NCI-H2107 (cell line): ENCODE measurements around the gene HID1.

Experiments used
- DNase-seq: peaks from one replicate; lab custom pipeline; 2025; lab: John Stamatoyannopoulos, UW

The HID1 gene

GRCh38 chr17:74950207-74950606, 22.4 kb downstream of the HID1 start:
- DNase-seq: no peak

DNA sequence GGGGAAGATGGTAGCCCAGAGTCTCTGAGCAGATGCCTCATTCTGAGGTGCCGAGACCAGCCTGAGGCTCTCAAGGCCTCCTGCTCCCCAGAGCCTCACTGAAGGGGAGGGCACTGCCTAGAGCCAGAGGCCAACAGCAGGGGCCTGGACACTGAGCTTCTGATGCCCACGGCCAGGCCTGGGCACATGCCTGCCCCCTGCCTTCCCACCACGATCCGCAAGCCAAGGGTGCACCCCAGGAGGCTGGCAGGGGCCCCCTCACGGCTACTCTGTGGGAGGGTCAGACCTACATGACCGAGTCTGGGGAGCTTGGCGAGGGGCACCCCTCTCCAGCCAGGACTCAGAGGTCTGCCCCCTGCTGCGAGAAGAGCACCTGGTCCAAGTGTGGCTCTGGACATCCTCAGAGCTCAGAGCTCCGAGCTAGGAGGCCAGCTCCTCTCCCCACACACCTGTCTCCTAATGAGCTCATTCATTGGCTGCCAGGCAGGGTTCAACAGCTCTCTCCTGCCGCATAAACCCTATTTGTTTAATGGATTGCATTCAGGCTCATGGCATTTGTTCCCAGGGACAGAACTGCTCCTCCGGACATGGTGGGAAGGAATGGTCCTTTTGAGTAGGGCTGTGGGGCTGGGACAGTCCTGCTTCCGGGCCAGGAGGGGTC, 23.0 kb downstream of the HID1 start:
- no peak for DNase-seq

DNA sequence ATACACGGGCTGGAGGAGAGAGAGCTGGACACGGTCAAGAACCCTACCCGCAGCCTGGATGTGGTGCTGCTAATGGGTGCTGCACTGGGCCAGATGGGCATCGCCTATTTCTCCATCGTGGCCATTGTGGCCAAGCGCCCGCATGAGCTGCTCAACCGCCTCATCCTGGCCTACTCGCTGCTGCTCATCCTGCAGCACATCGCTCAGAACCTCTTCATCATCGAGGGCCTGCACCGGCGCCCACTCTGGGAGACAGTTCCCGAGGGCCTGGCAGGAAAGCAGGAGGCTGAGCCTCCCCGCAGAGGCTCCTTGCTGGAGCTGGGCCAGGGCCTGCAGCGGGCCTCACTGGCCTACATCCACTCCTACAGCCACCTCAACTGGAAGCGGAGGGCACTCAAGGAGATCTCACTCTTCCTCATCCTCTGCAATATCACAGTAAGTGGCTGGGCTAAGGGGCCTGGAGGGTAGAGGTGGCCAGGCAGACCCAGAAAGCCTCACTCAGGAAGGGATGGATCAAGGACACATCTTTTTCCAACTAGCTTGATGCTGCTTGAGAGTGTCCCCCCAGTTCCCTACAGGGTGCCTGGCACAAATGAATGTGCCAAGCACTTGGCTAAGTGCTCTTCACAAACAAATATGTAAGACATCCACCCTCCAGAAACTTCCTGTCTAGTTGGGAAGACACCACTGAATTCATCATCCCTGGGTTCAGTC, 25.4 kb downstream of the HID1 start:
- no peak for DNase-seq

- no peak for DNase-seq
These were observed 25.9 kb downstream of the HID1 start for GRCh38 chr17:74946641-74947040.

DNA sequence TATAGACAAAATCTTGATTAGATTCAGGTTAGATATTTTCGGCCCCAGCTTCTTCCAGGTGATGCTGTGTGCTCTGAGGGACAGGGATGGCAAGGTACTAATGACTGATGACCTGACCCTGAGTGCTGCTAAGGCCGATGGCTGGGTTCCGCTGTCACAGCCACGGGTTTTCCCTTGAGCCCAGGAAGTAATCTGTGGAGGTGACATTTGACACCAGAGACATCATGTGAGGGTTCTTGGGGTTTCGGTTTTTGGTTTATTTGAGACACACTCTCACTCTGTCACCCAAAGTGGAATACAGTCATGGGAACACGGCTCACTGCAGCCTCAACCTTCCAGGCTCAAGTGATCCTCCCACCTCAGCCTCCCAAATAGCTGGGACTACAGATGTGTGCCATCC, 27.0 kb downstream of the HID1 start:
- DNase-seq: no peak

DNA sequence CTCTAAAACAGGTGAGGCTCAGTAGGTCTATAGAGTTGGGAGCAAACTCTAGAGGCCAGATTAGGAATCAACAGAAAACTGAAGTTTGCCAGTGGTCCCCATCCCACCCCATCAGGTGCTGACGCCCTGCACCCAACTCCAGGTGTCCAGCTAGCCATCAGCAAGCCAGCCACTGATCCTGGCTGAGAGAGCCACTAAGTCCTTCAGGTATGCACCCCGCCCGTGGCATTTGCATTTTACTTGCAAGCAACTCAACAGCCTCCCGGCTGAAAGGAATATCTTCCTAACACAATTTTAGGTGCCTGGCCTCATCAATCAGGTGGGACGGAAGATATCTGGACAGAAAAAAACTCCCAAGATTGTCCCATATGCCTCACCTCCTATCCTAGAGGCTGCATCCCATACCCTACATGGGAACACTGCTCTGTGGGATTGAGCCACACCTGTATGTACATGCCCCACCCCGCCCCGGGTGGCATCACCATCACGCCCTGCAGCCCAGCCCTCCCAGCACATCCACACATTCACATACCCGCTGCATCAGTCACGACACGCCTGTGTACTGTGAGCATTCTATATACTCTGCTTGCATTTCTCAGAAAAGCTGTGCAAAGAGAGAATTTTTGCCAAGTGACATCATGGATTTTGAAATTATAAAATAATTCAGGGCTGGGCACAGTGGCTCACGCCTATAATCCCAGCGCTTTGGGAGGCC, 28.6 kb downstream of the HID1 start:
- no peak for DNase-seq

GRCh38 chr17:74941128-74941725, 31.3 kb downstream of the HID1 start:
- DNase-seq: no peak

GRCh38 chr17:74939534-74939933, 33.0 kb downstream of the HID1 start:
- DNase-seq: no peak

GRCh38 chr17:74938194-74938950, 34.2 kb downstream of the HID1 start:
- DNase-seq: no peak

DNA sequence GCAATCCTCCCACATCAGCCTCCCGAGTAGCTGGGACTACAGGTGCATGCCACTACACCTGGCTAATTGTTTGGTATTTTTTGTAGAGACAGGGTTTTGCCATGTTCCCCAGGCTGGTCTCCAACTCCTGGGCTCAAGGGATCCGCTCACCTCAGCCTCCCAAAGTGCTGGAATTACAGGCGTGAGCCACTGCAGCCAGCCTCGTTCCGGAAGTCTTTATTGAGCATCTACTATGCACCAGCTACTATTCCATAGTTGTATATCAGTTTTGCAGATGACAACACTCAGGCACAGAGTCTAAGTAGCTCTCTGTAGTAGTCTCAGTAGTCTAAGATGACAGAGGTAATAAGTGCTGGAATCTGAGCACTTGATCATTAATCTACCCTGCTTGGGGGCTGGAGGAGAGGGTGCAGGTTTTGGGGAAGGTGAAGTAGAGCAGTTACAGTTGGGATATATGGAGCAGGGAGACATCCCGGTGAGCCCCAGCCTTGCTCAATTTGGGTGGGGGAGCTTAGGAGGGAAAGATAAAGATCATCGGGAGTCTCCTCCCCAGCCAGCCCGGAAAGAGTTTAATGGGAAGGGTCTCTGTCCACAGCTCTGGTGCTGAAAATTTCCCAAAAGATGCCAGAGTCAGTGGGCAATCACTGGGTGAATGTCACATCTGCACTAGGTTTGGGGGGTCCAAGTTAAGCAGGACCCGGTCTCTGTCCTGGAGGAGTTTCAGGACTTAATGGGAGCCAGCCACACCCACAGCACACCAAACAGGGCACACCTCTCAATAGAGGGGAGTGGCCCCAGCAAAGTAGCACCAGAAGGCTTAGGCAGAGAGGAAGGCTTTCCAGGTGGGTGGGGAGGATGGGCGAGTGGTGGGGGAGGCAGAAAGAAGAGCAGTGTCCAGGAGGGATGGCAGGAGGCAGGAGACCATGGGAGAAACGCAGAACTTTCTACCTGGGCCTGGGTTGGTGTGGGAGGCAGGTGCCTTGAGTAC, 35.2 kb downstream of the HID1 start:
- no peak for DNase-seq

DNA sequence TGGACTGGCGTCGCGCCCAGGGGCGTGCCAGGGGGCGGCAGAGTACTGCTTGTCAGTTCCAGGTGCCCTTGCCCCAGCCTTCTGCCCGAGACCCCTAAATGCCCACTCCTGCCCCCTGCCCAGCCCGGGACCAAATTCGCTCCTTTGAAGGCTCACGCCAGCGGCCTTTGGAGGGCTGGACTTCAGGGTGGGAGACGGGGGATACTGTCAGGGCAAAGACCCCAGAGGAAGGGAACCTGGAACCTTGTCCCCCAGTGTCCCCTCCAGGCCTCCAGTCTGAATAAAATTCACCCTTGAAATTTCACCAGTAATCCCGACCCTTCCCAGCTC, 36.1 kb downstream of the HID1 start:
- DNase-seq: no peak

DNA sequence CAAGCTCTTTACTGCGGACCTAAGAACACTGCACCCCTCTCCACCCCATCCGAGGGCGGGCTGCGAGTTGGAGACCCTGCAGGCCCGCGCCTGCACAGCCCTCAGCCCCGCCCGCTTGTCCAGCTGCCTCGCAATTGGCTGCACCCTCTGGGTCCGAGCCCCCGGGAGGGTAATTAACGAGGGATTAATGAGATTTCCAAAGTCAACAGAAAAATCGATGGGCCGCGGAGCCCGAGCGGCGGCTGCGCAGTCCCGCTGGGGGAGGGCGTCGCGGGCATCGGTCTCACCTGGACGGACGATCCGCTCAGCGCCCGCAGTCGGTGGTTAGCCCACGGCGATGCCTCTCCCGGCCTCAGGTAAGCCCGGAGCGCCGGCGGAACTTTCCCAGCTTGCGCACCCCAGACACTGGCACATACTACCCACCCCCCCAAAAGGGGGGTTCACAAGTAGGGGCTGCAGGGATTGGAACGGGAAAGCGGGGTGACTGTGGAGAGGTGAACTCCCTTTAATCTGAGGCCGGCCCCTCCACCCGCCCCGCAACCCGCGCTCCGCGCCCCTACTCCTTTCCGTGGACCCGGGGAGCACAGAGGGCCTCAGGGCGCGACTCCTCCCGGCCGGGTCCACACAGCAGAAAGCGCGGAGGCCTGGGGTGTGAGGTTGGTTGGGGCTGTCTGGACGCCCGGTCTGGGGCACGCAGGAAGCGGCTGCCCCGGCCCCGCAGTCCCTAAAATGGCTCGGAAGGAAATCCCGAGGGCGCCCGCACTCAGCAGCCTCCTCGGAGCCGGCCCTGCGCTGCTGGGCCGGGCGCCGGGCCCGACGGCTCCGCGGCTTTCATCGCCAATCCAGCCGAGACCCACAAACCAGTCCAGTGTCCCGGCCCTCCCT, 36.7 kb downstream of the HID1 start, which contains the start of gene OTOP3:
Gene OTOP3, plus strand, starts transcription at position 314 of the 885 bp plus-strand sequence. Its CDS starts 24 bp downstream, at position 338.
- DNase-seq: no peak

GRCh38 chr17:74935048-74935447, 37.5 kb downstream of the HID1 start:
- DNase-seq: no peak

GRCh38 chr17:74930535-74931036, 42.0 kb downstream of the HID1 start:
- no peak for DNase-seq

- DNase-seq: no peak
These were observed 43.8 kb downstream of the HID1 start for GRCh38 chr17:74928786-74929185.

DNA sequence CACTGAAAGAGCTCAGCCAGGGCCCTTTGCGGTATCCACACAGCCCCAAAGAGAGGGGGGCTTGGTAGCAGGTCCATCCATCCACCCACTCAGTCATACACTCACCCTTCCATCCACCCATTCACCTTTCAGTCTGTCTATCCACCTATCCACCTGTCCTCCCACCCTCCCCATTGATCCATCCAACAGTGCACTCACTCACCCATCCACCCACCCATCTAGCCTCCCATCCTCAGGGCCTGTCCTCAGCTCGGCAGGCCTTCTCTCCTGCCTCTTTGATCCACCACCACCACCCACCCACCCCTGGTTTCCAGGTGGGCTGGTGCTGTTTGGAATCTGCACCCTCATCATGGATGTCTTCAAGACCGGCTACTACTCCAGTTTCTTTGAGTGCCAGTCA, 47.3 kb downstream of the HID1 start:
- DNase-seq: no peak

- no peak for DNase-seq
These were observed 48.2 kb downstream of the HID1 start, which contains the start of gene OTOP2 for GRCh38 chr17:74924250-74924948. Gene OTOP2, plus strand, starts transcription at chr17:74924273. Its CDS starts 360 bp downstream, at chr17:74924633.

GRCh38 chr17:74923538-74924249, 48.9 kb downstream of the HID1 start:
- no peak for DNase-seq
